DOHH2 (cell line): ENCODE measurements around the gene ATP4A.

ENCODE experiments used
- H3F3A ChIP-seq: fragments of 200-600 bp; sonication (generic), shearing (Covaris generic); 2 replicates; pipeline ENCODE4 v1.6.0; 2016; ENCODE audit warnings: antibody characterized with exemption, mild to moderate bottlenecking; ENCODE audit not compliant: control insufficient read depth, insufficient read depth
- H3K27ac ChIP-seq: fragments of 200-600 bp; sonication (generic); 2 replicates; pipeline ENCODE4 v1.5.1; 2014; ENCODE audit warnings: low read depth, mild to moderate bottlenecking, low read length, moderate library complexity
- H3K27me3 ChIP-seq: fragments of 200-600 bp; sonication (generic); 2 replicates; pipeline ENCODE4 v1.6.1; 2014; ENCODE audit warnings: mild to moderate bottlenecking, low read length, mixed read lengths; ENCODE audit not compliant: control insufficient read depth
- H3K36me3 ChIP-seq: fragments of 200-600 bp; sonication (generic); 2 replicates; pipeline ENCODE4 v1.6.1; 2014; ENCODE audit warnings: mild to moderate bottlenecking, low read length, moderate library complexity, mixed read lengths; ENCODE audit not compliant: control insufficient read depth
- H3K4me1 ChIP-seq: fragments of 200-600 bp; sonication (generic); 2 replicates; pipeline ENCODE4 v1.6.1; 2014; ENCODE audit warnings: mild to moderate bottlenecking, low read length, mixed read lengths; ENCODE audit not compliant: control insufficient read depth
- H3K4me2 ChIP-seq: fragments of 200-600 bp; sonication (generic); 2 replicates; pipeline ENCODE4 v1.6.0; 2014; ENCODE audit warnings: mild to moderate bottlenecking, low read length, moderate library complexity
- H3K4me3 ChIP-seq: fragments of 200-600 bp; sonication (generic); 2 replicates; pipeline ENCODE4 v1.5.1; 2014; ENCODE audit warnings: mild to moderate bottlenecking, low read length, mixed read lengths
- H3K79me2 ChIP-seq: fragments of 200-600 bp; sonication (generic); 2 replicates; pipeline ENCODE4 v1.6.1; 2014; ENCODE audit warnings: mild to moderate bottlenecking, low read length, mixed read lengths; ENCODE audit not compliant: control insufficient read depth
- H3K9me2 ChIP-seq: fragments of 200-600 bp; sonication (generic); replicated peaks from 2 replicates; pipeline ENCODE4 v1.6.1; 2014; ENCODE audit warnings: mild to moderate bottlenecking, low read length, mixed read lengths; ENCODE audit not compliant: control insufficient read depth
- H3K9me3 ChIP-seq: fragments of 200-600 bp; sonication (generic); 2 replicates; pipeline ENCODE4 v1.6.1; 2014; ENCODE audit warnings: antibody characterized with exemption, low read length, mixed read lengths; ENCODE audit not compliant: control insufficient read depth, insufficient read depth
- H4K20me1 ChIP-seq: fragments of 200-600 bp; sonication (generic); 2 replicates; pipeline ENCODE4 v1.6.0; 2014; ENCODE audit warnings: low read depth, mild to moderate bottlenecking, antibody characterized with exemption, low read length, moderate library complexity; ENCODE audit not compliant: control insufficient read depth, insufficient read depth
- CTCF ChIP-seq: fragments of 200-600 bp; sonication (generic); IDR thresholded peaks from one replicate; pipeline ENCODE4 v1.5.1; 2014; ENCODE audit warnings: antibody characterized with exemption, mild to moderate bottlenecking, low read depth, low read length; ENCODE audit not compliant: poor library complexity, severe bottlenecking
- EZH2phosphoT487 ChIP-seq: fragments of 200-600 bp; sonication (generic); IDR thresholded peaks from 2 replicates; pipeline ENCODE4 v1.6.1; 2017; ENCODE audit warnings: borderline replicate concordance, mild to moderate bottlenecking, antibody characterized with exemption, low read length, moderate library complexity, mixed read lengths

ATP4A gene

GRCh38 chr19:35543280-35544109 is 20.0 kb downstream of the ATP4A start:
- Histone ChIP-seq H3K9me2 (no peaks in the 10 kb centered on the region), H3K4me2 (peak overlapping the region; percentile 91), H3K9me3 (no peaks in the 10 kb centered on the region), H3K4me1 (peaks cover 34% of the 10 kb centered on the region), H3K79me2 (peaks cover 40% of the 10 kb centered on the region), H3K27ac (no peak overlapping the region), H3K27me3 (no peaks in the 10 kb centered on the region), H3K4me3 (peak overlapping the region; percentile 97), H3F3A (no peaks in the 10 kb centered on the region), H4K20me1 (peaks cover 2% of the 10 kb centered on the region; the same call in 1 of the 2 replicates), H3K36me3 (peaks cover 40% of the 10 kb centered on the region)
- TF ChIP-seq EZH2phosphoT487 (no peak), CTCF (no peak)

- Histone ChIP-seq H3K9me2 (no peaks in the 10 kb centered on the region), H4K20me1 (peaks cover 2% of the 10 kb centered on the region; the same call in 1 of the 2 replicates), H3K27me3 (no peaks in the 10 kb centered on the region), H3K4me2 (no peak overlapping the region), H3K4me1 (peaks cover 34% of the 10 kb centered on the region), H3K36me3 (peaks cover 37% of the 10 kb centered on the region), H3F3A (no peaks in the 10 kb centered on the region), H3K9me3 (no peaks in the 10 kb centered on the region), H3K27ac (no peak overlapping the region), H3K4me3 (no peak overlapping the region), H3K79me2 (peaks cover 39% of the 10 kb centered on the region)
- TF ChIP-seq CTCF (no peak), EZH2phosphoT487 (no peak)
Measured at GRCh38 chr19:35542209-35542608, 21.2 kb downstream of the ATP4A start.

- no peak overlapping the region for H3K27ac ChIP-seq
- no peak overlapping the region for H3K4me3 ChIP-seq
- H3K4me1 ChIP-seq: peaks cover 25% of the 10 kb centered on the region
- no peaks in the 10 kb centered on the region for H3K9me3 ChIP-seq
- peaks cover 22% of the 10 kb centered on the region for H3K79me2 ChIP-seq
- no peaks in the 10 kb centered on the region for H3K9me2 ChIP-seq
- H3F3A ChIP-seq: no peaks in the 10 kb centered on the region
- H3K4me2 ChIP-seq: 0 out of 2 replicates have a peak overlapping the region, but pooled peaks have one; percentile 22
- TF ChIP-seq EZH2phosphoT487: no peak
- TF ChIP-seq CTCF: no peak
- H3K36me3 ChIP-seq: peaks cover 34% of the 10 kb centered on the region
- H4K20me1 ChIP-seq: no peaks in the 10 kb centered on the region
- no peaks in the 10 kb centered on the region for H3K27me3 ChIP-seq
Measured at GRCh38 chr19:35540356-35540927, 23.0 kb downstream of the ATP4A start.
